GM12872 (cell line): ENCODE data around the gene LRRC2.

Source experiments
- TF ChIP-seq, protein P1 (sequence below): IDR thresholded peaks from 3 replicates; pipeline ENCODE4 v1.5.1; 2011; ENCODE audit warnings: low read depth, mild to moderate bottlenecking, low read length, moderate library complexity; ENCODE audit not compliant: insufficient read depth

The LRRC2 gene

DNA sequence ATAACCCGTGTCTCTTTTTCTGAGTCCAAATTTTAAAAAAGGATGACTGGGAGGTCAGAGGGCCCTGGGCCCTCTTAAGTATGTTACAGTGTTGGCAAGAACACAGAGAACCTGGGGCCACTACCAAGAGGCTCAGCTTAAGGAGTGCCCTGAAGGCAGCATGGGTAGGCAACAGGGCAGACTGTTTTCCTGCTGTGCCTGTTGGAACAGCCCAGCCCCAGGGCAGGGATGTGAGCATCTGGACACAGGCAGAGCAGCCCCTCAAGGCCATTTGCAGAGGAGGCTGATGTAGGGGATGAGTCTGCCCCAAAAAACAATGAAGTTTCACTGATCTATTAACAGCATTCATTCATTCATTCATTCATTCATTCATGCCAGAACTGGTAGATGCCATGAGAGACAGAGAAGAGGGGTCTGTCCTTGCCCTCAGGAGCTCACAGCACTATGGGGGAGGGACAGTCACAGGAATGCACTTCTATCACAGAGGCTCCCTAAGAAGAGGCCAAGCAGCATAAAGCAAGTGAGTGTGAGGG is 99.2 kb downstream of the LRRC2 start:
- TF ChIP-seq, protein P1, sequence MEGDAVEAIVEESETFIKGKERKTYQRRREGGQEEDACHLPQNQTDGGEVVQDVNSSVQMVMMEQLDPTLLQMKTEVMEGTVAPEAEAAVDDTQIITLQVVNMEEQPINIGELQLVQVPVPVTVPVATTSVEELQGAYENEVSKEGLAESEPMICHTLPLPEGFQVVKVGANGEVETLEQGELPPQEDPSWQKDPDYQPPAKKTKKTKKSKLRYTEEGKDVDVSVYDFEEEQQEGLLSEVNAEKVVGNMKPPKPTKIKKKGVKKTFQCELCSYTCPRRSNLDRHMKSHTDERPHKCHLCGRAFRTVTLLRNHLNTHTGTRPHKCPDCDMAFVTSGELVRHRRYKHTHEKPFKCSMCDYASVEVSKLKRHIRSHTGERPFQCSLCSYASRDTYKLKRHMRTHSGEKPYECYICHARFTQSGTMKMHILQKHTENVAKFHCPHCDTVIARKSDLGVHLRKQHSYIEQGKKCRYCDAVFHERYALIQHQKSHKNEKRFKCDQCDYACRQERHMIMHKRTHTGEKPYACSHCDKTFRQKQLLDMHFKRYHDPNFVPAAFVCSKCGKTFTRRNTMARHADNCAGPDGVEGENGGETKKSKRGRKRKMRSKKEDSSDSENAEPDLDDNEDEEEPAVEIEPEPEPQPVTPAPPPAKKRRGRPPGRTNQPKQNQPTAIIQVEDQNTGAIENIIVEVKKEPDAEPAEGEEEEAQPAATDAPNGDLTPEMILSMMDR = no peak

DNA sequence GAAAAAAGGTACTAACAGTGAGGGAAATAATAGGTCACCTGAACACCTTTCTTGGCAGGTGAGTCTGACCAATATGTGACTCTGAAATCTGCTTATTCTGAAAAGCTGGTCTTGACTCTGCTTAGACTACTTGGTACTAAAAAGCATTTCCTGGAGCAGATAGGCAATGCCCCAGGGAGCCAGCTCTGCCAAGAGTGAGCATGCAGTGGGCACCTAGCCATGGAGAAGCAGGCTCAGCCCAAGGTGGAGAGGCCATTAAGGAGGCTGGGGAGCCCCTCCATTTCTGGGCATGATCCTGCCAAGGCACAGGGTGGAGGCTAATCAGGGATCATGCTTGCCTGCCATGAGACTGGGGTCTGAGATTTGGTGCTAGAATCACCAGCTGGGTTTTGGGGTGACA is 99.8 kb downstream of the LRRC2 start:
- TF ChIP-seq, protein P1 = no peak
